Measurements from ENCODE around the gene MIGA2. TPM values are rescaled to one million over a fixed set of nuclear protein-coding genes. Genes with fewer than 3 reads are reported as not detected.

The MIGA2 gene
- polyA plus RNA-seq, 2 of the 4 experiments (the other 2 are of a cell fraction), result 6.4 to 16.1 TPM

DNA sequence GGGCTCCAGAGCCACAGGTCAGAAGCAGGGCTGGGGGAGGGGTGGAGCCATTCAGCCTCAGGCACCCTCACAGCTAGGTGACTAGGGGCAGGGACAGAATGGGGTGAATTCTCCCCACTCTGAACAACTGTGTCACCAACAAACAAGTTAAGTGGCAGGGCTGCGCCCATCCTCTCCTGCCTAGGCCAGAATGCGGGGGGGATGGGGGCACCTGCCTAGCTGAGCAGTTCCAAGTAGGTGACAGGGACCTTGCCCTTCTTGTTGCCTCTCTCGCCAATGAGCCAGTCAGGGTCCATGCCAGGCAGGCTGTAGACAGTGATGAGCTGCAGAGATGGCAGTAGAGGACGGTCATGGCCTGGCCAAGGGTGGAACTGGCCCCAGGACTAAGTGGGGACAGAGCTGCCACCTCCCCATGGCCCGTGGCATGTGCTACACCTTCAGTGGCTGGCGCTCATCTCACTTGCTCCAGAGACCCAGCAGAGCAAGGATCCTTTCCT, 27.9 kb upstream of the MIGA2 start:
- FAIRE-seq (no peak), DNase-seq (ENCODE audit: low read depth in 1 of 2, low spot score in 1 of 2) (no peak), ATAC-seq (no peak)
- H3K27ac ChIP-seq, result no peak overlapping the region
- no peaks in the 10 kb centered on the region for H3K9me3 ChIP-seq
- no peaks in the 10 kb centered on the region for H3K4me1 ChIP-seq
- TF ChIP-seq HOXB5 (CRISPR knock-in tag; IDR thresholded peaks at IDR 0.05) (no peak), CBX8 (IDR thresholded peaks at IDR 0.05) (no peak), CHD2 (IDR thresholded peaks at IDR 0.05; ENCODE audit: low read length, partially characterized antibody) (no peak), TFCP2L1 (CRISPR knock-in tag; IDR thresholded peaks at IDR 0.05) (no peak), RFX5 (IDR thresholded peaks at IDR 0.05) (no peak), NPAS2 (CRISPR knock-in tag; IDR thresholded peaks at IDR 0.05; ENCODE audit: borderline replicate concordance) (no peak), HEYL (CRISPR knock-in tag; IDR thresholded peaks at IDR 0.05) (no peak)
- TF ChIP-seq, protein P1, sequence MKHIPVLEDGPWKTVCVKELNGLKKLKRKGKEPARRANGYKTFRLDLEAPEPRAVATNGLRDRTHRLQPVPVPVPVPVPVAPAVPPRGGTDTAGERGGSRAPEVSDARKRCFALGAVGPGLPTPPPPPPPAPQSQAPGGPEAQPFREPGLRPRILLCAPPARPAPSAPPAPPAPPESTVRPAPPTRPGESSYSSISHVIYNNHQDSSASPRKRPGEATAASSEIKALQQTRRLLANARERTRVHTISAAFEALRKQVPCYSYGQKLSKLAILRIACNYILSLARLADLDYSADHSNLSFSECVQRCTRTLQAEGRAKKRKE (CRISPR knock-in tag; IDR thresholded peaks at IDR 0.05; ENCODE audit: low read depth), result no peak
- ChIA-PET POLR2A (interaction anchor here (1.1 kb wide), 1 partner anchor 20 kb away, joined by 3 read pairs; the partner anchor contains the start of gene SH3GLB2), CTCF (interaction anchor here (1.2 to 8.8 kb wide), 4 partner anchors 10 to 81 kb away, joined by 5 to 136 read pairs (median 54); no protein-coding TSS in a partner anchor)
- WGBS (ENCODE audit: missing lambda C conversion rate), result 90% methylated on average over 6 of the region's 6 CpGs
- H3K4me2 ChIP-seq, result no peak overlapping the region
- no peak overlapping the region for H3K4me3 ChIP-seq

DNA sequence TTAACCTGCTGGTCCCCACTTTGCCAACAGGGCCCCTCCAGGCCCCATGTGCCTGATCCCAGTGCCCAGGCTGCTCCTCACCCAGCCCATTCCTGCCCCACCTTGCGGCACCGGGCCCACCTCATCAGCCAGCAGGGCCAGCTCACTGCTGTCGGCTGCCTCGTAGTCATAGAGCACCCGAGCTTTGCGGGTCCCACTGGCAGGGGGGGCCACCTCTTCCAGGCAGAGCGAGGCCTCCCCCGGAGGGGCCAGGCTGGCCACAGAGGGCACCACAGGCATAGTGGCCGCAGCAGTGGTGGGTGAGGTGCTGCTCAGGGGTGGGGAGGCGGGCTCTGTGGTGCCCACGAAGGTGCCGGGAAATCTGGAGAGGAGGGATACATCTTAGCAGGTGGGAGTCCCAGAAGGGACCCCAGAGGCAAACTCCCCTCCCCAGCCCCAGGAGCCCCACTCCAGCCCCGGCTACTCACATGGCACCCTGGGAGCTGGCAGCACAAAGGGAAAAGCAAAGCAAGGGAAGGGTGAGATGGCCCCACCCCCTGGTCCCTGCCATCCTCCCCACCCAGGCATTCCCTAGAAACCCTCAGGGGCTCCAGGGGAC, 27.3 kb upstream of the MIGA2 start:
- no peak for FAIRE-seq

More for the DNA sequence above, 27.3 kb upstream of the MIGA2 start:
- ATAC-seq, result no peak
- POLR2A ChIA-PET, result interaction anchor here (1.1 kb wide), 1 partner anchor 19 kb away, joined by 3 read pairs; the partner anchor contains the start of gene SH3GLB2
- TF ChIP-seq CHD4 (IDR thresholded peaks at IDR 0.05; ENCODE audit: borderline replicate concordance), result no peak
- TF ChIP-seq FOSB (CRISPR knock-in tag; IDR thresholded peaks at IDR 0.05), result no peak
- TF ChIP-seq ZNF302 (CRISPR knock-in tag; IDR thresholded peaks at IDR 0.05), result no peak
- no peak for TF ChIP-seq ESRRA (IDR thresholded peaks at IDR 0.05; ENCODE audit: borderline replicate concordance, low read length)
- no peak for TF ChIP-seq SREBF2 (IDR thresholded peaks at IDR 0.05)
- no peak for TF ChIP-seq JUN (IDR thresholded peaks at IDR 0.05)
- TF ChIP-seq RNF2 (IDR thresholded peaks at IDR 0.05; ENCODE audit: borderline replicate concordance, low read depth), result no peak
- no peak for TF ChIP-seq MAZ (IDR thresholded peaks at IDR 0.05; ENCODE audit: borderline replicate concordance, low read depth, low read length)
- TF ChIP-seq POLR2AphosphoS2 (conservative IDR thresholded peaks at IDR 0.05; ENCODE audit: low read length), result no peak
- TF ChIP-seq, protein P1 (CRISPR knock-in tag; IDR thresholded peaks at IDR 0.05; ENCODE audit: low read depth), result no peak
- TF ChIP-seq HOXA7 (CRISPR knock-in tag; IDR thresholded peaks at IDR 0.05), result no peak
- TF ChIP-seq, protein P2, sequence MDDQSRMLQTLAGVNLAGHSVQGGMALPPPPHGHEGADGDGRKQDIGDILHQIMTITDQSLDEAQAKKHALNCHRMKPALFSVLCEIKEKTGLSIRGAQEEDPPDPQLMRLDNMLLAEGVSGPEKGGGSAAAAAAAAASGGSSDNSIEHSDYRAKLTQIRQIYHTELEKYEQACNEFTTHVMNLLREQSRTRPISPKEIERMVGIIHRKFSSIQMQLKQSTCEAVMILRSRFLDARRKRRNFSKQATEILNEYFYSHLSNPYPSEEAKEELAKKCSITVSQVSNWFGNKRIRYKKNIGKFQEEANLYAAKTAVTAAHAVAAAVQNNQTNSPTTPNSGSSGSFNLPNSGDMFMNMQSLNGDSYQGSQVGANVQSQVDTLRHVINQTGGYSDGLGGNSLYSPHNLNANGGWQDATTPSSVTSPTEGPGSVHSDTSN (IDR thresholded peaks at IDR 0.05), result no peak
- TF ChIP-seq, protein P3, sequence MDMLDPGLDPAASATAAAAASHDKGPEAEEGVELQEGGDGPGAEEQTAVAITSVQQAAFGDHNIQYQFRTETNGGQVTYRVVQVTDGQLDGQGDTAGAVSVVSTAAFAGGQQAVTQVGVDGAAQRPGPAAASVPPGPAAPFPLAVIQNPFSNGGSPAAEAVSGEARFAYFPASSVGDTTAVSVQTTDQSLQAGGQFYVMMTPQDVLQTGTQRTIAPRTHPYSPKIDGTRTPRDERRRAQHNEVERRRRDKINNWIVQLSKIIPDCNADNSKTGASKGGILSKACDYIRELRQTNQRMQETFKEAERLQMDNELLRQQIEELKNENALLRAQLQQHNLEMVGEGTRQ (IDR thresholded peaks at IDR 0.05), result no peak
- TF ChIP-seq, protein P4, sequence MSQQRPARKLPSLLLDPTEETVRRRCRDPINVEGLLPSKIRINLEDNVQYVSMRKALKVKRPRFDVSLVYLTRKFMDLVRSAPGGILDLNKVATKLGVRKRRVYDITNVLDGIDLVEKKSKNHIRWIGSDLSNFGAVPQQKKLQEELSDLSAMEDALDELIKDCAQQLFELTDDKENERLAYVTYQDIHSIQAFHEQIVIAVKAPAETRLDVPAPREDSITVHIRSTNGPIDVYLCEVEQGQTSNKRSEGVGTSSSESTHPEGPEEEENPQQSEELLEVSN (IDR thresholded peaks at IDR 0.05; ENCODE audit: borderline replicate concordance, low read depth), result no peak
- no peak for TF ChIP-seq RCOR1 (IDR thresholded peaks at IDR 0.05; ENCODE audit: low read depth, low read length)
- no peak for TF ChIP-seq EP300 (IDR thresholded peaks at IDR 0.05)
- no peak for TF ChIP-seq RARB (CRISPR knock-in tag; IDR thresholded peaks at IDR 0.05)
- Histone ChIP-seq H3K27ac (no peak overlapping the region), H3K9me3 (no peaks in the 10 kb centered on the region), H3K4me3 (no peak overlapping the region), H3K4me2 (no peak overlapping the region), H3K4me1 (no peaks in the 10 kb centered on the region)
- CTCF ChIA-PET, result interaction anchor here (1.2 to 8.8 kb wide), 4 partner anchors 10 to 81 kb away, joined by 5 to 136 read pairs (median 54); no protein-coding TSS in a partner anchor
- no peak for DNase-seq (ENCODE audit: low read depth in 1 of 2, low spot score in 1 of 2)
- WGBS (ENCODE audit: missing lambda C conversion rate), result 95% methylated on average over 5 of the region's 13 CpGs

All from A549 (cell line).